ENCODE data around the gene CRYGB.

GRCh38 chr2:208153156-208153555 is 7.2 kb upstream of the CRYGB start:
- TF ChIP-seq USF2 (IDR thresholded peaks at IDR 0.05; ENCODE audit: low read depth, low read length) (no peak), CTCF (conservative IDR thresholded peaks at IDR 0.05; ENCODE audit: low read depth, low read length) (no peak)

Data from IMR-90 (cell line).